ENCODE results near the gene SNX25. TPM values are rescaled to one million over a fixed set of nuclear protein-coding genes. Genes with fewer than 3 reads are reported as not detected.
A peak's percentile ranks its signal among the peaks of the same experiment; 100 is the strongest.

SNX25 gene
- total and polyA plus RNA-seq, 2 donors (not counting 1 experiment from before 2014, with no cell fraction given) = 12.0 to 77.6 TPM

- intact Hi-C loops (cut with micrococcal nuclease) = loop anchor here (10.0 kb wide), 1 partner anchor 49 kb away; no protein-coding TSS in a partner anchor
- peaks cover 2 to 40% of the 10 kb centered on the region in 2 experiments for H3K36me3 ChIP-seq (replicated peaks in 1 of 2; ENCODE audit: control extremely low read depth in 1 of 2, control insufficient read depth in 1 of 2, extremely low read depth in 1 of 2, insufficient read depth in 2 of 2, low read length in 1 of 2)
Measured at GRCh38 chr4:185343726-185344581, 134.6 kb downstream of the SNX25 start.

More at GRCh38 chr4:185343726-185344581, 134.6 kb downstream of the SNX25 start:
- Histone ChIP-seq H3K27me3 (replicated peaks in 1 of 4; ENCODE audit: control extremely low read depth in 1 of 4, control insufficient read depth in 3 of 4, insufficient read depth in 4 of 4, low read length in 3 of 4) (no peaks in the 10 kb centered on the region), H3K4me2 (replicated peaks; ENCODE audit: low read depth, low read length, poor library complexity, severe bottlenecking) (peak overlapping the region; percentile 58), H4K20me1 (ENCODE audit: control insufficient read depth, insufficient read depth, low read length, poor library complexity, severe bottlenecking) (no peaks in the 10 kb centered on the region), H3K9me3 (ENCODE audit: control extremely low read depth in 1 of 3, control insufficient read depth in 2 of 3, insufficient read depth in 1 of 3, low read length in 2 of 3) (peaks cover 0 to 1% (median 0%) of the 10 kb centered on the region in 3 donors), H2AFZ (ENCODE audit: insufficient read depth, low read depth, low read length, poor library complexity, severe bottlenecking) (no peak overlapping the region), H3K9ac (ENCODE audit: low read length) (peak overlapping the region; percentile 39), H3K4me1 (ENCODE audit: control insufficient read depth in 2 of 2, insufficient read depth in 2 of 2, low read length in 2 of 2) (peaks cover 29 to 34% of the 10 kb centered on the region in 2 donors), H3K4me3 (ENCODE audit: control extremely low read depth in 1 of 5, extremely low read depth in 1 of 5, insufficient read depth in 1 of 5, low read depth in 2 of 5, low read length in 4 of 5) (no peak overlapping the region), H3K79me2 (ENCODE audit: control insufficient read depth, insufficient read depth, low read length) (no peaks in the 10 kb centered on the region), H3K27ac (ENCODE audit: low read length in 2 of 2) (peak overlapping the region in 1 of 2 donors; percentile 67)
- Mint-ChIP-seq H3K27ac (peak overlapping the region; percentile 74), H3K4me1 (peaks cover 56% of the 10 kb centered on the region), H3K9me3 (ENCODE audit: insufficient read depth) (no peaks in the 10 kb centered on the region), H3K27me3 (no peaks in the 10 kb centered on the region), H3K4me3 (no peak overlapping the region)
- DNase-seq = no peak
- ChIA-PET CTCF (no interaction called here), POLR2A (no interaction called here)
- ATAC-seq (ENCODE audit: low read depth) = no peak
- 81% methylated on average over 7 of the region's 15 CpGs for WGBS (ENCODE audit: insufficient coverage)
- TF ChIP-seq EZH2 (IDR thresholded peaks at IDR 0.05; ENCODE audit: borderline replicate concordance, insufficient read depth, low read depth, low read length, poor library complexity, severe bottlenecking) = no peak
- TF ChIP-seq CTCF (IDR thresholded peaks at IDR 0.05) = no peak

Measured in B cell (primary cell).